Type B pancreatic cell (in vitro differentiated cells): Measurements from ENCODE around the gene MGAT2. TPM values are rescaled to one million over a fixed set of nuclear protein-coding genes. Genes with fewer than 3 reads are reported as not detected.

ENCODE experiments used
- DNase-seq: peaks from one replicate; pipeline ENCODE4 v3.0.0; 2021; ENCODE audit warnings: mixed read lengths; ENCODE audit not compliant: unreplicated experiment; ENCODE audit errors: extremely low spot score
- H3K27ac Mint-ChIP-seq: 2 replicates; pipeline ENCODE4 v1.8.0; 2021; ENCODE audit warnings: mild to moderate bottlenecking, mixed read lengths
- H3K27me3 Mint-ChIP-seq: 2 replicates; pipeline ENCODE4 v1.8.0; 2021; ENCODE audit warnings: mixed read lengths
- H3K36me3 Mint-ChIP-seq: 2 replicates; pipeline ENCODE4 v1.8.0; 2021; ENCODE audit warnings: mixed read lengths
- H3K4me1 Mint-ChIP-seq: one replicate; pipeline ENCODE4 v1.8.0; 2021; ENCODE audit warnings: mixed read lengths; ENCODE audit not compliant: unreplicated experiment
- H3K4me3 Mint-ChIP-seq: 2 replicates; pipeline ENCODE4 v1.8.0; 2021; ENCODE audit warnings: mild to moderate bottlenecking, mixed read lengths
- H3K9me3 Mint-ChIP-seq: 2 replicates; pipeline ENCODE4 v1.8.0; 2021; ENCODE audit warnings: mixed read lengths
- CTCF ChIP-seq: fragments of 200-600 bp; sonication (generic); conservative IDR thresholded peaks from 2 replicates; pipeline ENCODE4 v1.5.0; 2021; ENCODE audit warnings: antibody characterized with exemption, mild to moderate bottlenecking
- total RNA-seq: library from RNA; stranded (reverse); gene quantifications from 2 replicates; pipeline ENCODE4 v1.2.1, GENCODE V29; 2021; ENCODE audit warnings: low replicate concordance

Gene MGAT2
- total RNA-seq, 1 donor from 2014 or later = 27.0 TPM

- Mint-ChIP-seq H3K27ac (no peak overlapping the region), H3K4me3 (no peak overlapping the region), H3K36me3 (peaks cover 15% of the 10 kb centered on the region), H3K4me1 (peaks cover 23% of the 10 kb centered on the region), H3K27me3 (no peaks in the 10 kb centered on the region), H3K9me3 (no peaks in the 10 kb centered on the region)
- no peak for TF ChIP-seq CTCF
- DNase-seq = no peak
Measured at GRCh38 chr14:49623387-49623786, 2.8 kb downstream of the MGAT2 start.

GRCh38 chr14:49623941-49624839, 3.6 kb downstream of the MGAT2 start:
- Mint-ChIP-seq H3K4me3 (peak overlapping the region; percentile 28), H3K27ac (peak overlapping the region; percentile 41), H3K36me3 (peaks cover 9% of the 10 kb centered on the region), H3K9me3 (no peaks in the 10 kb centered on the region), H3K27me3 (no peaks in the 10 kb centered on the region), H3K4me1 (peaks cover 16% of the 10 kb centered on the region)
- no peak for DNase-seq
- no peak for TF ChIP-seq CTCF

- Mint-ChIP-seq H3K4me1 (peaks cover 26% of the 10 kb centered on the region), H3K27ac (peak overlapping the region; percentile 98), H3K4me3 (peak overlapping the region; percentile 98), H3K9me3 (no peaks in the 10 kb centered on the region), H3K27me3 (no peaks in the 10 kb centered on the region), H3K36me3 (peaks cover 22% of the 10 kb centered on the region)
- peak; percentile 97 for DNase-seq
- TF ChIP-seq CTCF = peak; percentile 88
Measured at GRCh38 chr14:49633640-49634546, 13.3 kb downstream of the MGAT2 start.

- peak; percentile 78 for DNase-seq
- peak within 1 kb of the TSS; percentile 98 for H3K4me3 Mint-ChIP-seq
- TF ChIP-seq CTCF = no peak
- no peaks in the 10 kb centered on the region for H3K27me3 Mint-ChIP-seq
- peaks cover 23% of the 10 kb centered on the region for H3K36me3 Mint-ChIP-seq
- no peaks in the 10 kb centered on the region for H3K9me3 Mint-ChIP-seq
- H3K27ac Mint-ChIP-seq = peak within 1 kb of the TSS; percentile 97
- peaks cover 26% of the 10 kb centered on the region for H3K4me1 Mint-ChIP-seq
Measured at GRCh38 chr14:49634547-49635334, 14.1 kb downstream of the MGAT2 start, which contains the start of gene DNAAF2. TSS of gene DNAAF2 (minus strand) at chr14:49635244. CDS start at chr14:49635149, 95 bp downstream.

GRCh38 chr14:49636866-49637265, 16.3 kb downstream of the MGAT2 start:
- H3K27me3 Mint-ChIP-seq = no peaks in the 10 kb centered on the region
- peak overlapping the region; percentile 75 for H3K4me3 Mint-ChIP-seq
- peaks cover 27% of the 10 kb centered on the region for H3K36me3 Mint-ChIP-seq
- H3K27ac Mint-ChIP-seq = peak overlapping the region; percentile 70
- TF ChIP-seq CTCF = no peak
- peaks cover 29% of the 10 kb centered on the region for H3K4me1 Mint-ChIP-seq
- no peak for DNase-seq
- H3K9me3 Mint-ChIP-seq = no peaks in the 10 kb centered on the region
